ENCODE results near the gene SAFB.

Gene SAFB

GRCh38 chr19:5622465-5623396 is at the start of gene SAFB, which contains the start of gene SAFB2:
Gene SAFB (plus strand): TSS chr19:5623083. CDS start chr19:5623206, 123 bp downstream.
Gene SAFB2 (minus strand): TSS chr19:5622776. CDS start chr19:5622715, 61 bp downstream.
- DNase-seq: peak; percentile 98 to 99

GRCh38 chr19:5575590-5575989 is 47.3 kb upstream of the SAFB start:
- no peak for DNase-seq

- peak; percentile 19 to 44 for DNase-seq
These were observed 44.6 kb upstream of the SAFB start for GRCh38 chr19:5578097-5578846.

GRCh38 chr19:5579286-5579685 is 43.6 kb upstream of the SAFB start:
- DNase-seq: no peak

GRCh38 chr19:5579697-5580096 is 43.2 kb upstream of the SAFB start:
- no peak for DNase-seq

- no peak for DNase-seq
These were observed 42.7 kb upstream of the SAFB start for GRCh38 chr19:5580161-5580571.

- DNase-seq: no peak
These were observed 37.2 kb upstream of the SAFB start for GRCh38 chr19:5585461-5586299.

- DNase-seq: no peak
These were observed 36.4 kb upstream of the SAFB start for GRCh38 chr19:5586300-5587070.

GRCh38 chr19:5587071-5587455 is 35.8 kb upstream of the SAFB start:
- no peak for DNase-seq

GRCh38 chr19:5587661-5588060 is 35.2 kb upstream of the SAFB start:
- DNase-seq: peak in 1 of 2 experiments; percentile 16

GRCh38 chr19:5588441-5588840 is 34.4 kb upstream of the SAFB start:
- no peak for DNase-seq

- DNase-seq: no peak
These were observed 33.8 kb upstream of the SAFB start for GRCh38 chr19:5588906-5589676.

- no peak for DNase-seq
These were observed 32.6 kb upstream of the SAFB start for GRCh38 chr19:5590151-5590864.

- no peak for DNase-seq
These were observed 32.1 kb upstream of the SAFB start for GRCh38 chr19:5590865-5591154.

GRCh38 chr19:5591476-5591875 is 31.4 kb upstream of the SAFB start:
- no peak for DNase-seq

- DNase-seq: no peak
These were observed 30.1 kb upstream of the SAFB start for GRCh38 chr19:5592531-5593342.

- no peak for DNase-seq
These were observed 29.3 kb upstream of the SAFB start for GRCh38 chr19:5593343-5594255.

- DNase-seq: no peak
These were observed 28.3 kb upstream of the SAFB start for GRCh38 chr19:5594521-5594950.

GRCh38 chr19:5595129-5595528 is 27.8 kb upstream of the SAFB start:
- DNase-seq: peak in 1 of 2 experiments; percentile 10
